ENCODE results near the gene CLK2. TPM values are rescaled to one million over a fixed set of nuclear protein-coding genes. Genes with fewer than 3 reads are reported as not detected.
A peak's percentile ranks its signal among the peaks of the same experiment; 100 is the strongest.

CLK2 gene
- total and polyA plus RNA-seq, 2 of the 8 experiments (the other 6 are each of a cell fraction or from before 2014, with no cell fraction given), result 62.2 to 76.0 TPM

- Histone ChIP-seq H3K23ac (ENCODE audit: insufficient read length) (no peak within 1 kb of the TSS), H3K27me3 (replicated peaks in 1 of 4; ENCODE audit: control insufficient read depth in 3 of 4, extremely low read depth in 1 of 4, insufficient read depth in 3 of 4, low read length in 3 of 4) (peaks cover 0 to 5% (median 3%) of the 10 kb centered on the region in 4 experiments; a peak in 4 of 7 replicates), H3K79me1 (ENCODE audit: low read depth, low read length) (no peaks in the 10 kb centered on the region), H3K56ac (replicated peaks; ENCODE audit: insufficient read length, low read depth, low read length) (no peak within 1 kb of the TSS), H3K27ac (ENCODE audit: low read depth, low read length) (no peak within 1 kb of the TSS), H3K18ac (ENCODE audit: extremely low read depth, low read length) (peak within 1 kb of the TSS; percentile 72), H4K91ac (replicated peaks; ENCODE audit: insufficient read length, low read length) (no peak within 1 kb of the TSS), H3K9ac (replicated peaks in 1 of 4; ENCODE audit: extremely low read depth in 1 of 4, low read depth in 3 of 4, low read length in 3 of 4) (peak within 1 kb of the TSS in 2 of 4 experiments; percentile 8 to 20; a peak in 3 of 7 replicates), H3K36me3 (ENCODE audit: control insufficient read depth in 2 of 4, insufficient read depth in 4 of 4, low read length in 3 of 4) (peaks cover 4 to 25% (median 16%) of the 10 kb centered on the region in 4 experiments; a peak in 6 of 8 replicates), H2BK20ac (ENCODE audit: low read length) (no peak within 1 kb of the TSS), H3K4ac (replicated peaks; ENCODE audit: insufficient read length, low read depth, low read length) (no peak within 1 kb of the TSS), H2BK15ac (ENCODE audit: low read length) (0 out of 2 replicates have a peak within 1 kb of the TSS, but pooled peaks have one; percentile 29), H2BK12ac (ENCODE audit: low read depth, low read length) (peak within 1 kb of the TSS; percentile 60; the same call in 1 of the 2 replicates), H4K20me1 (replicated peaks in 1 of 2; ENCODE audit: control insufficient read depth in 1 of 2, insufficient read depth in 2 of 2, low read length in 2 of 2) (peaks cover 8 to 18% of the 10 kb centered on the region in 2 experiments), H2BK5ac (ENCODE audit: low read depth, low read length) (peak within 1 kb of the TSS; percentile 60), H3K23me2 (ENCODE audit: low read depth, low read length) (peaks cover 16% of the 10 kb centered on the region; the same call in 1 of the 2 replicates), H3K14ac (ENCODE audit: insufficient read length) (no peak within 1 kb of the TSS), H3K79me2 (ENCODE audit: control insufficient read depth in 1 of 2, insufficient read depth in 2 of 2, low read length in 2 of 2) (peaks cover 0 to 4% of the 10 kb centered on the region in 2 experiments; a peak in 1 of 4 replicates), H2BK120ac (replicated peaks; ENCODE audit: low read depth, low read length) (no peak within 1 kb of the TSS), H4K5ac (ENCODE audit: insufficient read length, low read depth, low read length) (no peak within 1 kb of the TSS), H3K9me3 (ENCODE audit: insufficient read depth in 2 of 2, low read depth in 1 of 2, low read length in 1 of 2) (no peaks in the 10 kb centered on the region), H3K4me2 (ENCODE audit: insufficient read depth in 1 of 2, low read depth in 2 of 2, low read length in 2 of 2) (peak within 1 kb of the TSS; percentile 73 to 97), H3K4me3 (ENCODE audit: extremely low read depth in 1 of 4, insufficient read depth in 2 of 4, low read depth in 3 of 4, low read length in 4 of 4) (peak within 1 kb of the TSS; percentile 42 to 94 (median 76)), H3K4me1 (replicated peaks in 1 of 4; ENCODE audit: control insufficient read depth in 3 of 4, insufficient read depth in 4 of 4, low read length in 3 of 4) (peaks cover 8 to 26% (median 14%) of the 10 kb centered on the region in 4 experiments; a peak in 6 of 7 replicates), H2AFZ (ENCODE audit: low read length) (no peak within 1 kb of the TSS), H2AK5ac (ENCODE audit: low read depth, low read length) (no peak within 1 kb of the TSS; the same call in 1 of the 2 replicates), H4K8ac (ENCODE audit: extremely low read depth, insufficient read depth, low read length) (0 out of 2 replicates have a peak within 1 kb of the TSS, but pooled peaks have one; percentile 22)
- peak; percentile 44 to 95 for DNase-seq (ENCODE audit: low read depth in 1 of 2, low spot score in 2 of 2)
- POLR2A ChIA-PET (ENCODE audit: partially characterized antibody), result interaction anchor here (0.6 to 4.6 kb wide), 27 partner anchors 8 to 148 kb away, joined by 3 to 21 read pairs (median 4); partner anchors contain the start of genes CLK2, FDPS, HCN3 and KRTCAP2
- CTCF ChIA-PET (ENCODE audit: partially characterized antibody), result interaction anchor here (0.8 to 15.0 kb wide), 15 partner anchors 9 to 128 kb away, joined by 3 to 227 read pairs (median 5); partner anchors contain the start of genes CLK2, ENTREP3, FDPS and HCN3
- 8% methylated on average over 49 of the region's 51 CpGs; no CpG with 5 or more reads in 1 of the 2 experiments for WGBS, 2 experiments (ENCODE audit: extremely low coverage in 1 of 2, insufficient coverage in 1 of 2, insufficient read length in 1 of 2, insufficient replicate concordance in 2 of 2, low coverage in 1 of 2, low lambda C conversion rate in 2 of 2, missing lambda C conversion rate in 1 of 2)
- peak; percentile 81 for FAIRE-seq
- TF ChIP-seq PHF8 (conservative IDR thresholded peaks at IDR 0.05; ENCODE audit: low read depth, low read length) (0 out of 2 replicates have a peak, but pooled peaks have one; percentile 24), TEAD4 (IDR thresholded peaks at IDR 0.05; ENCODE audit: low read depth, low read length) (no peak), CHD2 (IDR thresholded peaks at IDR 0.05; ENCODE audit: low read length) (no peak), POLR2AphosphoS5 (IDR thresholded peaks at IDR 0.05; ENCODE audit: low read depth, low read length) (peak; percentile 56), SIN3A (conservative IDR thresholded peaks at IDR 0.05 in 1 of 2, IDR thresholded peaks at IDR 0.05 in 1 of 2; ENCODE audit: low read depth in 1 of 2, low read length in 2 of 2) (0 out of 4 replicates have a peak, but pooled peaks have one; percentile 12 to 30)
These were observed 47.6 kb upstream of the CLK2 start, which contains the start of gene RUSC1 for GRCh38 chr1:155320661-155321617. RUSC1 (plus strand) TSS chr1:155320894; CDS start chr1:155321774, 880 bp downstream.

Data from H1 (cell line).